ENCODE data around the gene SPATA20. TPM values are rescaled to one million over a fixed set of nuclear protein-coding genes. Genes with fewer than 3 reads are reported as not detected.

SPATA20 gene
- total and polyA plus RNA-seq, 2 of the 4 experiments (the other 2 are of a cell fraction) = 17.0 to 35.0 TPM

DNA sequence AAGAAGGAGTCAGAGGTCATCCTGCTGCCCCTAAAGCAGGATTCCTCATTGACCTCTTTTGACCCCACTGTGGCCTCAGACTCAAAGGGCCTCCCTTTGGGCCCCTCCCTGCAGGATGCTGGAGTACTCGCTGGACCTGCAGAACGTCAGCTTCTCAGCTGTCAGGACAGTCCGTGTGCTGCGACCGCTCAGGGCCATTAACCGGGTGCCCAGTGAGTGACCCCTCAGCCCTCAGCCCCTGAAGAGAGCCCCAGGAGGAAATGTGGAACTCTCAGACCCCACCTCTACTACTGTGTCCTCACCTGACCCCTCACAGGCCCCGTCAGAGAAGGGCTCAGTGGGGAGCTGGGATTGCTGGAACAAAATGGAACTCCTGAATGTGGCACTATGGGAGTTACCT, 22.6 kb downstream of the SPATA20 start:
- Histone ChIP-seq H2AK9ac (replicated peaks; ENCODE audit: low read depth, low read length, poor library complexity) (no peak overlapping the region), H3K4me2 (ENCODE audit: low read depth, low read length) (no peak overlapping the region), H2AFZ (replicated peaks; ENCODE audit: low read length, poor library complexity) (no peak overlapping the region), H3K56ac (ENCODE audit: extremely low read depth, insufficient read depth, low read length) (no peak overlapping the region), H3K4me3 (ENCODE audit: insufficient read depth, low read depth, low read length) (no peak overlapping the region), H3K9me3 (ENCODE audit: control insufficient read depth, insufficient read depth, low read length) (no peaks in the 10 kb centered on the region), H3K14ac (replicated peaks; ENCODE audit: low read depth, low read length) (no peak overlapping the region), H3K9ac (ENCODE audit: low read depth, low read length) (no peak overlapping the region), H3K23ac (ENCODE audit: low read depth, low read length) (no peak overlapping the region), H4K8ac (ENCODE audit: low read depth in 2 of 2, low read length in 2 of 2) (no peak overlapping the region), H3K4ac (ENCODE audit: low read depth, low read length) (no peak overlapping the region), H3K36me3 (ENCODE audit: control insufficient read depth, insufficient read depth, low read length) (no peaks in the 10 kb centered on the region), H3K27ac (ENCODE audit: insufficient read depth, low read length) (no peak overlapping the region), H4K20me1 (ENCODE audit: insufficient read depth, low read length) (no peaks in the 10 kb centered on the region), H3K9me1 (ENCODE audit: insufficient read depth, low read length) (no peaks in the 10 kb centered on the region), H3K4me1 (ENCODE audit: control insufficient read depth, insufficient read depth, low read length) (peaks cover 2% of the 10 kb centered on the region; the same call in 1 of the 2 replicates), H3K79me1 (ENCODE audit: low read depth in 1 of 2, low read length in 2 of 2) (no peaks in the 10 kb centered on the region), H3K18ac (ENCODE audit: low read depth, low read length) (no peak overlapping the region), H2AK5ac (ENCODE audit: low read depth, low read length) (no peak overlapping the region), H2BK15ac (ENCODE audit: low read depth, low read length) (no peak overlapping the region), H4K91ac (ENCODE audit: insufficient read depth, low read depth, low read length) (no peak overlapping the region), H3K27me3 (ENCODE audit: control insufficient read depth, insufficient read depth, low read length) (peaks cover 59% of the 10 kb centered on the region), H2BK120ac (ENCODE audit: low read depth, low read length) (no peak overlapping the region), H2BK20ac (ENCODE audit: low read depth, low read length) (no peak overlapping the region), H4K5ac (ENCODE audit: low read depth, low read length) (no peak overlapping the region), H2BK5ac (ENCODE audit: low read depth, low read length, poor library complexity, severe bottlenecking) (no peak overlapping the region)
- intact Hi-C loops (cut with micrococcal nuclease) (no loop called here), in situ Hi-C loops (cut with MboI; ENCODE audit: low sequenced_read_pairs) (loop anchor here (5.0 kb wide), 1 partner anchor 43 kb away; no protein-coding TSS in a partner anchor), dilution Hi-C loops (cut with HindIII; ENCODE audit: low sequenced_read_pairs, unreplicated experiment) (no loop called here)
- ATAC-seq (ENCODE audit: low read depth) = no peak
- WGBS, 2 experiments (ENCODE audit: extremely low coverage in 2 of 2, insufficient read length in 1 of 2) = no CpG with 5 or more reads among the region's 7 CpGs
- no peak for TF ChIP-seq RFX5 (IDR thresholded peaks at IDR 0.05; ENCODE audit: low read depth, low read length)
- TF ChIP-seq RAD21 (IDR thresholded peaks at IDR 0.05; ENCODE audit: low read length) = no peak
- TF ChIP-seq CEBPB (IDR thresholded peaks at IDR 0.05; ENCODE audit: low read depth, low read length) = no peak
- no peak for TF ChIP-seq FOS (IDR thresholded peaks at IDR 0.05; ENCODE audit: low read depth, low read length)
- no peak for TF ChIP-seq BHLHE40 (IDR thresholded peaks at IDR 0.05; ENCODE audit: low read depth, low read length)
- no peak for TF ChIP-seq SMC3 (IDR thresholded peaks at IDR 0.05; ENCODE audit: low read depth, low read length)
- TF ChIP-seq MAFK (IDR thresholded peaks at IDR 0.05; ENCODE audit: low read depth, low read length) = no peak
- TF ChIP-seq, protein P1, sequence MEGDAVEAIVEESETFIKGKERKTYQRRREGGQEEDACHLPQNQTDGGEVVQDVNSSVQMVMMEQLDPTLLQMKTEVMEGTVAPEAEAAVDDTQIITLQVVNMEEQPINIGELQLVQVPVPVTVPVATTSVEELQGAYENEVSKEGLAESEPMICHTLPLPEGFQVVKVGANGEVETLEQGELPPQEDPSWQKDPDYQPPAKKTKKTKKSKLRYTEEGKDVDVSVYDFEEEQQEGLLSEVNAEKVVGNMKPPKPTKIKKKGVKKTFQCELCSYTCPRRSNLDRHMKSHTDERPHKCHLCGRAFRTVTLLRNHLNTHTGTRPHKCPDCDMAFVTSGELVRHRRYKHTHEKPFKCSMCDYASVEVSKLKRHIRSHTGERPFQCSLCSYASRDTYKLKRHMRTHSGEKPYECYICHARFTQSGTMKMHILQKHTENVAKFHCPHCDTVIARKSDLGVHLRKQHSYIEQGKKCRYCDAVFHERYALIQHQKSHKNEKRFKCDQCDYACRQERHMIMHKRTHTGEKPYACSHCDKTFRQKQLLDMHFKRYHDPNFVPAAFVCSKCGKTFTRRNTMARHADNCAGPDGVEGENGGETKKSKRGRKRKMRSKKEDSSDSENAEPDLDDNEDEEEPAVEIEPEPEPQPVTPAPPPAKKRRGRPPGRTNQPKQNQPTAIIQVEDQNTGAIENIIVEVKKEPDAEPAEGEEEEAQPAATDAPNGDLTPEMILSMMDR (conservative IDR thresholded peaks at IDR 0.05; ENCODE audit: low read depth, low read length) = no peak
- TF ChIP-seq CHD1 (IDR thresholded peaks at IDR 0.05; ENCODE audit: low read depth, low read length) = no peak
- TF ChIP-seq POLR2A (IDR thresholded peaks at IDR 0.05; ENCODE audit: low read depth, low read length) = no peak
- TF ChIP-seq NFE2L2 (IDR thresholded peaks at IDR 0.05; ENCODE audit: low read depth, low read length) = no peak
- BruUV-seq (replicated peaks) = no TSS peak
- ChIA-PET POLR2A (ENCODE audit: unreplicated experiment) (no interaction called here), CTCF (no interaction called here)
- DNase-seq = no peak
